ENCODE results near the gene CNTRL.
"Not testable (repeated sequence)": the region's sequence is repeated elsewhere in the genome, so short reads cannot be mapped to it uniquely, and the experiment has no call there.

The CNTRL gene

GRCh38 chr9:121125590-121125989 is 50.8 kb downstream of the CNTRL start:
- DNase-seq (ENCODE audit: low read depth in 2 of 3, low spot score in 2 of 3) = no peak

- DNase-seq (ENCODE audit: low read depth in 2 of 3, low spot score in 2 of 3) = not testable (repeated sequence)
Measured at GRCh38 chr9:121129384-121129783, 54.6 kb downstream of the CNTRL start.

GRCh38 chr9:121133104-121133816 is 58.5 kb downstream of the CNTRL start:
- DNase-seq (ENCODE audit: low read depth in 2 of 3, low spot score in 2 of 3) = peak in 1 of 3 experiments; percentile 8

- no peak for DNase-seq (ENCODE audit: low read depth in 2 of 3, low spot score in 2 of 3)
Measured at GRCh38 chr9:121135642-121136041, 60.9 kb downstream of the CNTRL start.

- DNase-seq (ENCODE audit: low read depth in 2 of 3, low spot score in 2 of 3) = no peak
Measured at GRCh38 chr9:121138561-121138960, 63.8 kb downstream of the CNTRL start.

- DNase-seq (ENCODE audit: low read depth in 2 of 3, low spot score in 2 of 3) = no peak
Measured at GRCh38 chr9:121138973-121139372, 64.2 kb downstream of the CNTRL start.

GRCh38 chr9:121140162-121140561 is 65.4 kb downstream of the CNTRL start:
- no peak for DNase-seq (ENCODE audit: low read depth in 2 of 3, low spot score in 2 of 3)

- no peak for DNase-seq (ENCODE audit: low read depth in 2 of 3, low spot score in 2 of 3)
Measured at GRCh38 chr9:121141306-121141705, 66.6 kb downstream of the CNTRL start.

GRCh38 chr9:121141706-121142105 is 67.0 kb downstream of the CNTRL start:
- no peak for DNase-seq (ENCODE audit: low read depth in 2 of 3, low spot score in 2 of 3)

- no peak for DNase-seq (ENCODE audit: low read depth in 2 of 3, low spot score in 2 of 3)
Measured at GRCh38 chr9:121143771-121144170, 69.0 kb downstream of the CNTRL start.

- DNase-seq (ENCODE audit: low read depth in 2 of 3, low spot score in 2 of 3) = no peak
Measured at GRCh38 chr9:121144482-121144881, 69.7 kb downstream of the CNTRL start.

GRCh38 chr9:121150188-121150587 is 75.4 kb downstream of the CNTRL start:
- no peak for DNase-seq (ENCODE audit: low read depth in 2 of 3, low spot score in 2 of 3)

- no peak for DNase-seq (ENCODE audit: low read depth in 2 of 3, low spot score in 2 of 3)
Measured at GRCh38 chr9:121153642-121154041, 78.9 kb downstream of the CNTRL start.

- DNase-seq (ENCODE audit: low read depth in 2 of 3, low spot score in 2 of 3) = no peak
Measured at GRCh38 chr9:121154782-121155181, 80.0 kb downstream of the CNTRL start.

GRCh38 chr9:121156263-121156731 is 81.5 kb downstream of the CNTRL start:
- DNase-seq (ENCODE audit: low read depth in 2 of 3, low spot score in 2 of 3) = no peak

- no peak for DNase-seq (ENCODE audit: low read depth in 2 of 3, low spot score in 2 of 3)
Measured at GRCh38 chr9:121157939-121158338, 83.2 kb downstream of the CNTRL start.

GRCh38 chr9:121160025-121160424 is 85.3 kb downstream of the CNTRL start:
- DNase-seq (ENCODE audit: low read depth in 2 of 3, low spot score in 2 of 3) = no peak

GRCh38 chr9:121168052-121168451 is 93.3 kb downstream of the CNTRL start:
- no peak for DNase-seq (ENCODE audit: low read depth in 2 of 3, low spot score in 2 of 3)

- no peak for DNase-seq (ENCODE audit: low read depth in 2 of 3, low spot score in 2 of 3)
Measured at GRCh38 chr9:121169094-121169601, 94.4 kb downstream of the CNTRL start.

GRCh38 chr9:121171236-121171635 is 96.5 kb downstream of the CNTRL start:
- DNase-seq (ENCODE audit: low read depth in 2 of 3, low spot score in 2 of 3) = no peak

GRCh38 chr9:121172726-121173487 is 98.2 kb downstream of the CNTRL start:
- no peak for DNase-seq (ENCODE audit: low read depth in 2 of 3, low spot score in 2 of 3)

- DNase-seq (ENCODE audit: low read depth in 2 of 3, low spot score in 2 of 3) = no peak
Measured at GRCh38 chr9:121173501-121173900, 98.7 kb downstream of the CNTRL start.
